Measurements from ENCODE around the gene TSPEAR.

GRCh38 chr21:44535963-44536362 lies 175.4 kb downstream of the TSPEAR start:
- TF ChIP-seq CTCF (IDR thresholded peaks at IDR 0.05) (no peak), POLR2A (IDR thresholded peaks at IDR 0.05) (no peak)
